ENCODE measurements around the gene HRNR.
A peak's percentile ranks its signal among the peaks of the same experiment; 100 is the strongest.

The HRNR gene

DNA sequence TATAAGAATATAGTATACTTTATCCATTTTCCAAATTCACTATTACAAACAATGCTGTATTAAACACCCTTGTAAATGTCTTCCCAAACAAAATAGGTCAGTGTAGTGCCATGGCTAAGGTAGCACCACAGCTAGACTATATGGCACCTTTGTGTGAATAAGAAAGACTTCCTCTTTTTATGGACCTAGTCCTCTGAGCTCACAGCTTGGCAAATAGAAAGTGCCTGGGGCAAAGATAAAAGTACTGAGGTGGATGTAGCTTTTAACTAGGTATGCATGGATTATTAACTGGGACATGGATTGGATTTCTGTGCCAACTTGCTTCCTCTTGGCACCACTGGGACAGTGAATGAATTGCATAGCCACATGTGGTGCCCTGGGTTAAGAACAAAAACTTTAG lies 25.0 kb downstream of the HRNR start:
- no peak overlapping the region for H3K4me3 ChIP-seq (ENCODE audit: low read depth, low read length)
- no peak for DNase-seq (ENCODE audit: low read depth)
- TF ChIP-seq, protein P1, sequence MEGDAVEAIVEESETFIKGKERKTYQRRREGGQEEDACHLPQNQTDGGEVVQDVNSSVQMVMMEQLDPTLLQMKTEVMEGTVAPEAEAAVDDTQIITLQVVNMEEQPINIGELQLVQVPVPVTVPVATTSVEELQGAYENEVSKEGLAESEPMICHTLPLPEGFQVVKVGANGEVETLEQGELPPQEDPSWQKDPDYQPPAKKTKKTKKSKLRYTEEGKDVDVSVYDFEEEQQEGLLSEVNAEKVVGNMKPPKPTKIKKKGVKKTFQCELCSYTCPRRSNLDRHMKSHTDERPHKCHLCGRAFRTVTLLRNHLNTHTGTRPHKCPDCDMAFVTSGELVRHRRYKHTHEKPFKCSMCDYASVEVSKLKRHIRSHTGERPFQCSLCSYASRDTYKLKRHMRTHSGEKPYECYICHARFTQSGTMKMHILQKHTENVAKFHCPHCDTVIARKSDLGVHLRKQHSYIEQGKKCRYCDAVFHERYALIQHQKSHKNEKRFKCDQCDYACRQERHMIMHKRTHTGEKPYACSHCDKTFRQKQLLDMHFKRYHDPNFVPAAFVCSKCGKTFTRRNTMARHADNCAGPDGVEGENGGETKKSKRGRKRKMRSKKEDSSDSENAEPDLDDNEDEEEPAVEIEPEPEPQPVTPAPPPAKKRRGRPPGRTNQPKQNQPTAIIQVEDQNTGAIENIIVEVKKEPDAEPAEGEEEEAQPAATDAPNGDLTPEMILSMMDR (IDR thresholded peaks at IDR 0.05; ENCODE audit: low read depth, low read length, missing control alignments), result no peak

DNA sequence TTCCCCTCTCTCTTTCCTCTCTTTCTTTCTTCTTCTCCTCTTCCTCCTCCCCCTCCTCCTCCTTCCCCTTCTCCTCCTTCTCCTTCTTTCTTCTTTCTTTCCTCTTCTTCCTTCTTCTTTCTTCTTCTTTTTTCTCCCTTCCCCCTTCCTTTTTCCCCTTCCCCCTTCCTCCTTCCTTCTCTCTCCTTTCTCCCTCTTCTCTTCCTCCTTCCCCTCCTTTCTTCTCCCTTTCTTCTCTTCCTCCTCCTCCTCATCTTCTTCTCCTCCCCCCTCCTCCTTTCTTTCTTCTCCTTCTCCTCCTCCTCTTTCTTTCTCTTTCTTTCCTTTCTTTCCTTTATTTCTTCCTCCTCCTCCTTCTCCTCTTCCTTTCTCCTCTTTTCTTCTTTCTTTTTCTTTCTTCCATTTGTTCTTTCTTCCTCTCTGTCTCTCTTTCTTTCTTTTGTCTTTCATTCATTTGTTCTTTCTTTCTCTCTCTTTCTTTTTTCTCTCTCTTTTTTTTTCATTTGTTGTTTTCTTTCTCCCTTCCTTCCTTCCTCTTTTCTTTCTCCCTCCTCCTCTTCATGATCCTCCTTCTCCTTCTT lies 26.5 kb downstream of the HRNR start:
- TF ChIP-seq, protein P1 (IDR thresholded peaks at IDR 0.05; ENCODE audit: low read depth, low read length, missing control alignments), result no peak
- no peak for DNase-seq (ENCODE audit: low read depth)
- H3K4me3 ChIP-seq (ENCODE audit: low read depth, low read length), result no peak overlapping the region

DNA sequence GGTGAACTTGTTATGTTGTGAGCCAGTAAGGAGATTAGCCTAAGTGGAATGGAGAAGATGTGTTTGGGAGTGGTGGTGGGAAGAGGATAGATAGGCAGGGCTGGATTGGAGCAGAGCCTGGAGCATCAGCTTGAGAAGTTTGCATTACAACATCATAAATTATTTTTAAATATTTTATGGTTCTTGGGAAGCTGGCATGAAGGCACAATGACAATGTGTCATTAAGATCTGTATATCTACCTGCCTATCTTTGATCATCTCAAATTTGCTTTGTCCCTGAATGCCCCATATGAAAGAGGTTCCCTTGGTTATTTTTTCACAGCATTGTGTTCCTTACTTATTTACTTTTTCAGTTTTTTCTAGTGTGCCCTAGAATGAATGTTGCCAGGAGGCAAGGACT lies 32.3 kb downstream of the HRNR start:
- no peak for DNase-seq (ENCODE audit: low read depth)
- no peak overlapping the region for H3K4me3 ChIP-seq (ENCODE audit: low read depth, low read length)
- TF ChIP-seq, protein P1 (IDR thresholded peaks at IDR 0.05; ENCODE audit: low read depth, low read length, missing control alignments), result no peak

DNA sequence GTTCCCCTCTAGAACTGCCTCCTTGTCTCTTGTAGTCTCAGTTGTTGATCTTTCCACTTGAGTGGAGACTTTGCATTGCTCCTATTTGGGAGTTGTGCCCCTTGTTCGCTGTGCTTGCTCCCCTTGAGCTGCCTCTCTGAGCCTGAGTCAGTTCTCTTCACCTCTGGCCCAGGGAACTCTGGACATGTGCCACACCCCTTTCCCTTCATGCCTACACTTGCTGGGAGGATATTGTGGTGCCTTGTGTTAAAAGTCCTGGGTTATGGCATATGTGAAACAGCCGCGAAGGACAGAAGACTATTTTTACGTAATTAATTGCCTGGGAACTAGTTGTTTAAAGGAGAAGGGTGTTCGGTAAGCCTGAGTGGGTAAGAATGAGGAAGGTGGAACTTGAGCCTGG lies 32.7 kb downstream of the HRNR start:
- no peak overlapping the region for H3K4me3 ChIP-seq (ENCODE audit: low read depth, low read length)
- TF ChIP-seq, protein P1 (IDR thresholded peaks at IDR 0.05; ENCODE audit: low read depth, low read length, missing control alignments), result no peak
- no peak for DNase-seq (ENCODE audit: low read depth)

DNA sequence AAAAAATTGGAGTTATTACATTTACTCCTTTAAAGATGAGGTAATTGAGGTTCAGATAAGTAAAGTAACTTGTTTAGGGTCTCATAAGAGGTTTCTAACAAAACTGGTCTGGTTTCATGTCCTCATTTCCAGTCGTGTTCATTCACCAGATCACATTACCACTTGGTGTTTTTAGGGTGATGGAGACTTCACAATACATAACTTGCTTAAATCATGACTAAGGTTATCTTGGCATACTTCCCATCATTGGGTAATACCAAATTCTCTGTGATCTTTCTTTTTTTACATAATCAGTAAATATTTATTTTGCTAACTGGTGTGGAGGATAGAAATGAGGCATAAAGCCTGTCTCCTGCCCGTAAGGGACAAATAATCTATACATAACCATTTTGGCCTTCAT lies 33.4 kb downstream of the HRNR start:
- TF ChIP-seq, protein P1 (IDR thresholded peaks at IDR 0.05; ENCODE audit: low read depth, low read length, missing control alignments), result no peak
- DNase-seq (ENCODE audit: low read depth), result no peak
- H3K4me3 ChIP-seq (ENCODE audit: low read depth, low read length), result no peak overlapping the region

DNA sequence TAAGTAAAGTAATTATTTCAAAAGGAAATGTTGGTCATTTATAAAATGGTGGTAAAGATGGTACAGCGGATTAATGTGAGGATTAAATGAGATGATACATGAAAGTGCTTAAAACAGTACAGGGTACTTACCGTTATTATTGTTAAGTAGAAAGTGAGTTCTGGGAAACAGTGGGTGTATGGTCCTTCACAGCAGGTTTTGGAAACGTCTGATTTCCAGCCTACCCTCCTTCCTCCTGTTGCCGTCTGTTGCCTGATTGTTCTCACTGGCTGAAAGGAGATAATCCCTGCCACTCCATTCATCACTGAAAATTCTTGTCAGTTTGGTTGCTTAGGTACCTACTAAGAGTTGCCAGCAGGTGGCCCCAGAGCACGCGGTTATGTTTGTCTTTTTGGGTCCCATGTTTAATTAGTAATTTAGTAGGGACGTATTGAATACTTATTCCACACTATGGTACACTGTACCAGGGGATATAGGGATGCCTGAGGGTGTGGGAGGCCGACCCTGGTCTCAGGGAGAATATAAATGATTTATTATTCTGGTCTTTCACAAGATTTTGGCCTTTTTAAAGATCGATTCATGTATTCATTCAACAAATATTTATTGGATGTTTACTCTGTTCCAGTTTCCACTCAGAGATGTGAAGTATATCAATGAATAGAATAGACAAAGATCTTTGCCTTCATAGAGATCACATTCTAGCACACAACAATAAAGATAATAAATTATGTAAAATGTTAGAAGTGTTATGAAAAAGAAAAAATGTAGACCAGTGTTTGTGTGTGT lies 34.1 kb downstream of the HRNR start:
- TF ChIP-seq, protein P1 (IDR thresholded peaks at IDR 0.05; ENCODE audit: low read depth, low read length, missing control alignments), result peak; percentile 76
- H3K4me3 ChIP-seq (ENCODE audit: low read depth, low read length), result no peak overlapping the region; the same call in 1 of the 2 replicates
- peak; percentile 22 for DNase-seq (ENCODE audit: low read depth)
